GM19467 (cell line): ENCODE results near the gene CRACR2A.

ENCODE experiments used
- ATAC-seq: cut with Tn5 transposase; IDR thresholded peaks from one replicate; pipeline ENCODE4 v1.9.1; 2021; ENCODE audit warnings: mild to moderate bottlenecking, moderate library complexity; ENCODE audit not compliant: unreplicated experiment

Gene CRACR2A

GRCh38 chr12:3571323-3571722 lies 181.6 kb downstream of the CRACR2A start:
- ATAC-seq, result no peak

GRCh38 chr12:3568695-3569094 lies 184.2 kb downstream of the CRACR2A start:
- no peak for ATAC-seq

- ATAC-seq, result no peak
Observed at GRCh38 chr12:3565985-3566384, 186.9 kb downstream of the CRACR2A start.
